Measurements from ENCODE around the gene PHACTR1. TPM values are rescaled to one million over a fixed set of nuclear protein-coding genes. Genes with fewer than 3 reads are reported as not detected.

Gene PHACTR1
- total RNA-seq, 4 donors from 2014 or later: 1.2 to 3.2 (median 1.6) TPM; not detected in 1

GRCh38 chr6:13289789-13290318, 573.3 kb downstream of the PHACTR1 start:
- Histone ChIP-seq H3K27ac (peak overlapping the region in 2 of 4 donors; percentile 16 to 17), H3K4me1 (no peaks in the 10 kb centered on the region), H3K36me3 (peaks cover 0 to 7% (median 2%) of the 10 kb centered on the region in 4 donors), H3K4me3 (no peak overlapping the region), H3K27me3 (no peaks in the 10 kb centered on the region), H3K9me3 (peaks cover 7 to 9% of the 10 kb centered on the region in 2 donors)
- WGBS, 2 donors (ENCODE audit: low coverage in 1 of 2): 47 to 55% methylated on average over 6 to 9 of the region's 9 CpGs
- in situ Hi-C loops (cut with MboI; ENCODE audit: low pct_ligation_motif_present in 1 of 4, low pct_unique_long_range_greater_than_20kb in 1 of 4, low sequenced_read_pairs in 3 of 4) (no loop called here), intact Hi-C loops (cut with DNase I; ENCODE audit: low total_unique reads) (no loop called here)
- no peak for TF ChIP-seq CTCF (IDR thresholded peaks at IDR 0.05)
- peak in 1 of 3 donors; percentile 33 for TF ChIP-seq POLR2AphosphoS5 (IDR thresholded peaks at IDR 0.05)
- peak; percentile 41 for DNase-seq

- WGBS, 2 donors (ENCODE audit: low coverage in 1 of 2): 91% methylated on average over 2 of the region's 2 CpGs; no CpG with 5 or more reads in 1 of the 2 donors
- Histone ChIP-seq H3K27me3 (no peaks in the 10 kb centered on the region), H3K36me3 (peaks cover 0 to 9% (median 2%) of the 10 kb centered on the region in 4 donors), H3K27ac (peak overlapping the region in 2 of 4 donors; percentile 16 to 17), H3K9me3 (peaks cover 7 to 9% of the 10 kb centered on the region in 2 donors), H3K4me1 (no peaks in the 10 kb centered on the region), H3K4me3 (no peak overlapping the region)
- in situ Hi-C loops (cut with MboI; ENCODE audit: low pct_ligation_motif_present in 1 of 4, low pct_unique_long_range_greater_than_20kb in 1 of 4, low sequenced_read_pairs in 3 of 4) (no loop called here), intact Hi-C loops (cut with DNase I; ENCODE audit: low total_unique reads) (no loop called here)
- no peak for DNase-seq
- TF ChIP-seq POLR2A (IDR thresholded peaks at IDR 0.05) (no peak), EP300 (IDR thresholded peaks at IDR 0.05; ENCODE audit: low read depth) (no peak), CTCF (IDR thresholded peaks at IDR 0.05) (no peak), POLR2AphosphoS5 (IDR thresholded peaks at IDR 0.05) (no peak)
Measured at GRCh38 chr6:13290335-13290734, 573.8 kb downstream of the PHACTR1 start.

GRCh38 chr6:13292774-13293173, 576.2 kb downstream of the PHACTR1 start:
- no peak for DNase-seq
- Histone ChIP-seq H3K4me3 (no peak overlapping the region), H3K4me1 (no peaks in the 10 kb centered on the region), H3K36me3 (peaks cover 0 to 9% (median 2%) of the 10 kb centered on the region in 4 donors), H3K9me3 (peaks cover 0 to under 1% of the 10 kb centered on the region in 2 donors), H3K27me3 (no peaks in the 10 kb centered on the region), H3K27ac (no peak overlapping the region)
- 87 to 100% methylated on average over 1 to 9 of the region's 9 CpGs for WGBS, 2 donors (ENCODE audit: low coverage in 1 of 2)
- in situ Hi-C loops (cut with MboI; ENCODE audit: low pct_ligation_motif_present in 1 of 4, low pct_unique_long_range_greater_than_20kb in 1 of 4, low sequenced_read_pairs in 3 of 4): no loop called here
- intact Hi-C loops (cut with DNase I; ENCODE audit: low total_unique reads): no loop called here
- TF ChIP-seq EP300 (IDR thresholded peaks at IDR 0.05; ENCODE audit: low read depth) (no peak), CTCF (IDR thresholded peaks at IDR 0.05) (no peak), POLR2A (IDR thresholded peaks at IDR 0.05) (no peak), POLR2AphosphoS5 (IDR thresholded peaks at IDR 0.05) (no peak)

GRCh38 chr6:13294499-13295069, 578.0 kb downstream of the PHACTR1 start:
- Histone ChIP-seq H3K4me3 (no peak overlapping the region), H3K27me3 (no peaks in the 10 kb centered on the region), H3K36me3 (peaks cover 0 to 9% (median 2%) of the 10 kb centered on the region in 4 donors), H3K9me3 (no peaks in the 10 kb centered on the region), H3K27ac (no peak overlapping the region), H3K4me1 (no peaks in the 10 kb centered on the region)
- 63 to 89% methylated on average over 3 to 13 of the region's 13 CpGs for WGBS, 2 donors (ENCODE audit: low coverage in 1 of 2)
- no peak for TF ChIP-seq POLR2AphosphoS5 (IDR thresholded peaks at IDR 0.05)
- no peak for TF ChIP-seq POLR2A (IDR thresholded peaks at IDR 0.05)
- no peak for TF ChIP-seq CTCF (IDR thresholded peaks at IDR 0.05)
- TF ChIP-seq EP300 (IDR thresholded peaks at IDR 0.05; ENCODE audit: low read depth): no peak
- in situ Hi-C loops (cut with MboI; ENCODE audit: low pct_ligation_motif_present in 1 of 4, low pct_unique_long_range_greater_than_20kb in 1 of 4, low sequenced_read_pairs in 3 of 4): no loop called here
- intact Hi-C loops (cut with DNase I; ENCODE audit: low total_unique reads): no loop called here
- no peak for DNase-seq
